ENCODE results near the gene ZCCHC2. TPM values are rescaled to one million over a fixed set of nuclear protein-coding genes. Genes with fewer than 3 reads are reported as not detected.

The ZCCHC2 gene
- total RNA-seq, 1 donor from 2014 or later: 5.5 TPM

GRCh38 chr18:62484941-62485340 is 37.9 kb upstream of the ZCCHC2 start:
- H3F3A ChIP-seq (ENCODE audit: low read depth): no peaks in the 10 kb centered on the region
- no peaks in the 10 kb centered on the region for H3K36me3 Mint-ChIP-seq
- peaks cover 4% of the 10 kb centered on the region for H3K4me1 Mint-ChIP-seq
- H3K36me3 ChIP-seq: no peaks in the 10 kb centered on the region
- H3K9ac ChIP-seq: no peak overlapping the region
- H3K79me2 ChIP-seq (ENCODE audit: low read depth): no peaks in the 10 kb centered on the region
- no peaks in the 10 kb centered on the region for H3K27me3 ChIP-seq
- no peak overlapping the region for H3K4me3 ChIP-seq
- no peak overlapping the region for H3K27ac ChIP-seq
- peaks cover 15% of the 10 kb centered on the region for H3K9me3 Mint-ChIP-seq
- H2AFZ ChIP-seq (replicated peaks): no peak overlapping the region
- no peak overlapping the region for H3K27ac Mint-ChIP-seq
- H3K9me3 ChIP-seq (ENCODE audit: low read depth): no peaks in the 10 kb centered on the region
- no peak for DNase-seq (ENCODE audit: low spot score)
- H3K4me1 ChIP-seq: no peaks in the 10 kb centered on the region
- no peaks in the 10 kb centered on the region for H4K20me1 ChIP-seq (ENCODE audit: low read depth)
- H3K4me3 Mint-ChIP-seq: no peak overlapping the region
- TF ChIP-seq EZH2phosphoT487 (IDR thresholded peaks at IDR 0.05): no peak
- TF ChIP-seq, protein P1, sequence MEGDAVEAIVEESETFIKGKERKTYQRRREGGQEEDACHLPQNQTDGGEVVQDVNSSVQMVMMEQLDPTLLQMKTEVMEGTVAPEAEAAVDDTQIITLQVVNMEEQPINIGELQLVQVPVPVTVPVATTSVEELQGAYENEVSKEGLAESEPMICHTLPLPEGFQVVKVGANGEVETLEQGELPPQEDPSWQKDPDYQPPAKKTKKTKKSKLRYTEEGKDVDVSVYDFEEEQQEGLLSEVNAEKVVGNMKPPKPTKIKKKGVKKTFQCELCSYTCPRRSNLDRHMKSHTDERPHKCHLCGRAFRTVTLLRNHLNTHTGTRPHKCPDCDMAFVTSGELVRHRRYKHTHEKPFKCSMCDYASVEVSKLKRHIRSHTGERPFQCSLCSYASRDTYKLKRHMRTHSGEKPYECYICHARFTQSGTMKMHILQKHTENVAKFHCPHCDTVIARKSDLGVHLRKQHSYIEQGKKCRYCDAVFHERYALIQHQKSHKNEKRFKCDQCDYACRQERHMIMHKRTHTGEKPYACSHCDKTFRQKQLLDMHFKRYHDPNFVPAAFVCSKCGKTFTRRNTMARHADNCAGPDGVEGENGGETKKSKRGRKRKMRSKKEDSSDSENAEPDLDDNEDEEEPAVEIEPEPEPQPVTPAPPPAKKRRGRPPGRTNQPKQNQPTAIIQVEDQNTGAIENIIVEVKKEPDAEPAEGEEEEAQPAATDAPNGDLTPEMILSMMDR (IDR thresholded peaks at IDR 0.05): no peak
- no peak for TF ChIP-seq EZH2 (IDR thresholded peaks at IDR 0.05)
- H3K27me3 Mint-ChIP-seq (ENCODE audit: insufficient read depth, low read depth): peaks cover 3% of the 10 kb centered on the region
- no peak overlapping the region for H3K4me2 ChIP-seq

- Histone ChIP-seq H3K4me1 (no peaks in the 10 kb centered on the region), H4K20me1 (ENCODE audit: low read depth) (no peaks in the 10 kb centered on the region), H3K36me3 (no peaks in the 10 kb centered on the region), H3K79me2 (ENCODE audit: low read depth) (no peaks in the 10 kb centered on the region), H3K4me2 (no peak overlapping the region), H3K4me3 (no peak overlapping the region), H3K9ac (no peak overlapping the region), H3K27me3 (no peaks in the 10 kb centered on the region), H3F3A (ENCODE audit: low read depth) (no peaks in the 10 kb centered on the region), H3K9me3 (ENCODE audit: low read depth) (no peaks in the 10 kb centered on the region), H3K27ac (no peak overlapping the region), H2AFZ (replicated peaks) (no peak overlapping the region)
- Mint-ChIP-seq H3K4me1 (peaks cover 4% of the 10 kb centered on the region), H3K27me3 (ENCODE audit: insufficient read depth, low read depth) (peaks cover 3% of the 10 kb centered on the region), H3K27ac (no peak overlapping the region), H3K9me3 (peaks cover 12% of the 10 kb centered on the region), H3K36me3 (no peaks in the 10 kb centered on the region), H3K4me3 (no peak overlapping the region)
- TF ChIP-seq EZH2 (IDR thresholded peaks at IDR 0.05) (no peak), EZH2phosphoT487 (IDR thresholded peaks at IDR 0.05) (no peak)
- TF ChIP-seq, protein P1 (IDR thresholded peaks at IDR 0.05): no peak
- no peak for DNase-seq (ENCODE audit: low spot score)
Measured at GRCh38 chr18:62485684-62486083, 37.1 kb upstream of the ZCCHC2 start.

DNA sequence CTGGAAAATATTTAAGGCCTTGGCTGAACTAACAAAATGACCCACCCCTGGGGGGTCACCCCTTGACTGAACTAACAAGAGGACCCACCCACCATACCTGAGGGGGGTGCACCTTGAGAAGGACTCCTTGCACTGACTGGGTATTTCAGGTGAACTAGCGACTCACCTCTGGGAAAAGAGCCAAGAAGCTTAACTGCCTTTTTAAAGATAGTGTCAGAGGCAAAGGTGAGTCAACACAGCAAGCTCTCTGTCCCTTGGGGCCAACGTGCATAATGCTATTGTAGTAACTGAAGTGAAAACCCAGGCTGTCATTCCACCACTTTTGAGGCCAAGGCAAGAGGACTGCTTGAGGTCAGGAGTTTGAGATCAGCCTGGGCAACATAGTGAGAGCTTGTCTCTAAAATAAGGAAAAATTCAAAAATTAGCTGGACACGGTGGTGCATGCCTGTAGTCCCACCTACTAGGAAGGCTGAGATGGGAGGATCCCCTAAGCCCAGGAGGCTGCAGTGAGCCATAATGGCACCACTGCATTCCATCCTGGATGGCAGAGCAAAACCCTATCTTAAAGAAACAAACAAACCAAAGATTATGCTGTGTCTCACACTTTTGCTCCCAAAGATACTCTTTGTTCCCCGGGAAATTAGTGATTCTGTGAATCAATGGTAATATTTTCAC is 36.4 kb upstream of the ZCCHC2 start:
- Mint-ChIP-seq H3K4me1 (peaks cover 4% of the 10 kb centered on the region), H3K9me3 (peaks cover 9% of the 10 kb centered on the region), H3K4me3 (no peak overlapping the region), H3K27me3 (ENCODE audit: insufficient read depth, low read depth) (peaks cover 3% of the 10 kb centered on the region), H3K27ac (no peak overlapping the region), H3K36me3 (no peaks in the 10 kb centered on the region)
- Histone ChIP-seq H2AFZ (replicated peaks) (no peak overlapping the region), H3K27me3 (no peaks in the 10 kb centered on the region), H3K9ac (no peak overlapping the region), H4K20me1 (ENCODE audit: low read depth) (no peaks in the 10 kb centered on the region), H3K36me3 (no peaks in the 10 kb centered on the region), H3K27ac (no peak overlapping the region), H3K4me2 (no peak overlapping the region), H3K79me2 (ENCODE audit: low read depth) (no peaks in the 10 kb centered on the region), H3F3A (ENCODE audit: low read depth) (no peaks in the 10 kb centered on the region), H3K4me1 (no peaks in the 10 kb centered on the region), H3K4me3 (no peak overlapping the region), H3K9me3 (ENCODE audit: low read depth) (no peaks in the 10 kb centered on the region)
- no peak for TF ChIP-seq EZH2 (IDR thresholded peaks at IDR 0.05)
- TF ChIP-seq, protein P1 (IDR thresholded peaks at IDR 0.05): no peak
- no peak for TF ChIP-seq EZH2phosphoT487 (IDR thresholded peaks at IDR 0.05)
- DNase-seq (ENCODE audit: low spot score): no peak
